CD4-positive, alpha-beta T cell treated with Interleukin-15 for 1 hour (primary cell): ENCODE measurements around the gene TMEM237.
"Not testable (repeated sequence)": the region's sequence is repeated elsewhere in the genome, so short reads cannot be mapped to it uniquely, and the experiment has no call there.

Experiments used
- DNase-seq: peaks from one replicate; pipeline ENCODE4 v3.0.0-alpha.2; 2020

Gene TMEM237

GRCh38 chr2:201643216-201643890 is at the start of gene TMEM237:
TSS of gene TMEM237 (minus strand) at chr2:201643503. CDS start at chr2:201643400, 103 bp downstream.
- peak; percentile 55 for DNase-seq

- no peak for DNase-seq
Observed at GRCh38 chr2:201685156-201685555, 41.9 kb upstream of the TMEM237 start.

- DNase-seq, result no peak
Observed at GRCh38 chr2:201680743-201681142, 37.4 kb upstream of the TMEM237 start.

- no peak for DNase-seq
Observed at GRCh38 chr2:201678401-201678800, 35.1 kb upstream of the TMEM237 start.

- DNase-seq, result no peak
Observed at GRCh38 chr2:201675454-201675853, 32.2 kb upstream of the TMEM237 start.

- no peak for DNase-seq
Observed at GRCh38 chr2:201674794-201675193, 31.5 kb upstream of the TMEM237 start.

GRCh38 chr2:201674298-201674697 is 31.0 kb upstream of the TMEM237 start:
- no peak for DNase-seq

- no peak for DNase-seq
Observed at GRCh38 chr2:201673546-201673945, 30.2 kb upstream of the TMEM237 start.

- DNase-seq, result not testable (repeated sequence)
Observed at GRCh38 chr2:201671205-201671604, 27.9 kb upstream of the TMEM237 start.

GRCh38 chr2:201669865-201670264 is 26.6 kb upstream of the TMEM237 start:
- no peak for DNase-seq

- DNase-seq, result no peak
Observed at GRCh38 chr2:201668402-201668910, 25.2 kb upstream of the TMEM237 start.

GRCh38 chr2:201664334-201664733 is 21.0 kb upstream of the TMEM237 start:
- no peak for DNase-seq

- DNase-seq, result no peak
Observed at GRCh38 chr2:201661366-201661765, 18.1 kb upstream of the TMEM237 start.

GRCh38 chr2:201660293-201660895 is 17.1 kb upstream of the TMEM237 start:
- no peak for DNase-seq

- DNase-seq, result no peak
Observed at GRCh38 chr2:201656740-201657139, 13.4 kb upstream of the TMEM237 start.

GRCh38 chr2:201656102-201656501 is 12.8 kb upstream of the TMEM237 start:
- peak; percentile 38 for DNase-seq

- no peak for DNase-seq
Observed at GRCh38 chr2:201654616-201655384, 11.5 kb upstream of the TMEM237 start.

GRCh38 chr2:201653221-201653620 is 9.9 kb upstream of the TMEM237 start:
- DNase-seq, result no peak

- no peak for DNase-seq
Observed at GRCh38 chr2:201649442-201649841, 6.1 kb upstream of the TMEM237 start.

- DNase-seq, result no peak
Observed at GRCh38 chr2:201647431-201647830, 4.1 kb upstream of the TMEM237 start.

GRCh38 chr2:201644001-201644400 is 698 bp upstream of the TMEM237 start:
- DNase-seq, result no peak

GRCh38 chr2:201642579-201643215 is 606 bp downstream of the TMEM237 start:
- peak; percentile 81 for DNase-seq

- no peak for DNase-seq
Observed at GRCh38 chr2:201642086-201642578, 1.2 kb downstream of the TMEM237 start.
